GM19372 (cell line): ENCODE data around the gene MAPKAPK3.
A peak's percentile ranks its signal among the peaks of the same experiment; 100 is the strongest.

Source experiments
- ATAC-seq: cut with Tn5 transposase; IDR thresholded peaks from one replicate; pipeline ENCODE4 v1.9.1; 2021; ENCODE audit warnings: mild to moderate bottlenecking, low read depth, moderate library complexity; ENCODE audit not compliant: unreplicated experiment

MAPKAPK3 gene

GRCh38 chr3:50586763-50587070 lies 30.2 kb upstream of the MAPKAPK3 start:
- ATAC-seq: no peak

- no peak for ATAC-seq
Observed at GRCh38 chr3:50587373-50587772, 29.6 kb upstream of the MAPKAPK3 start.

DNA sequence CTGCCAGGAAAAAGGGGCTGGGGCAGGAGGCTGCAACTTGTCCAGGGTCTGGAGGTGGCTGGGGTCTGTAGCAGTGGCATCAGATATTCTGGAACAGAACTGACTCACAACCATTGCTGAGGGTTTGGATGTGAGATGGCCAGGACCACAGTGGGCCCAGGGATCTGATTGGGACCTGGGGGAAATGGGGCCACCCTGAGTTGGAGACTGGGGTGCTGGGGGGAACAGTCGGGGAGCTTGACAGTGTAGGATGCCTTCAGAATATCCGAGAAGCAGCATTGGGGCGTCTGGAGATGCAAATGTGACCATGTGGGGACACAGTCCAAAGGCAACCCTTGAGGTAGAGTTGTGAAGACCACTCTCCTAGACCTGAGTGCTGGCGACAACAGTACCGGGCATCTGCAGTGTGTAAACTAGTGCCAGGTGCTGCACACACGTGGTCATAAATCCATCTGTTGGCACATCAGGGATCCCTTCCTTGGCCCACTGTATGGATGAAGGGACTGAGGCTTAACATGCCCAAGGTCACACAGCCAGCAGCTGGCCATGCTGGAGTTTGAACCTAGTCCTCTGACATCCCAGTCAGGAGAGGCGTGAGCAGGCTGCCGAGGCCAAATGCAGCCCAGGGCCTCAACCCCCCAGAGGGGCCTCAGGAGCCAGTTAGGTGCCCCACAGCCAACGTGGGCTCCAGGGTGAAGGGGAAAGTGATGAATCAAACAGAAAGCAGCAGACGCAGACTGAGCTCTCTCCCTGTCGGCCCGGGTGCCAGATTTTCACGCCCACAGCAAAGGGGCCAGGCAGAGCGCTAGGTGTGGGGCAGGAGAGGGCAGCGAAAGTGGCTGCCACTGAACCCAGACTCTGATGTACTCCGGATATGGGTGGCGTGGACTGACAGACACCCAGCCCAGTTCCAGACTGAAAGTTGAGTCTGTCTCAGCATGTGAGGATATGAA lies 28.9 kb upstream of the MAPKAPK3 start:
- no peak for ATAC-seq

DNA sequence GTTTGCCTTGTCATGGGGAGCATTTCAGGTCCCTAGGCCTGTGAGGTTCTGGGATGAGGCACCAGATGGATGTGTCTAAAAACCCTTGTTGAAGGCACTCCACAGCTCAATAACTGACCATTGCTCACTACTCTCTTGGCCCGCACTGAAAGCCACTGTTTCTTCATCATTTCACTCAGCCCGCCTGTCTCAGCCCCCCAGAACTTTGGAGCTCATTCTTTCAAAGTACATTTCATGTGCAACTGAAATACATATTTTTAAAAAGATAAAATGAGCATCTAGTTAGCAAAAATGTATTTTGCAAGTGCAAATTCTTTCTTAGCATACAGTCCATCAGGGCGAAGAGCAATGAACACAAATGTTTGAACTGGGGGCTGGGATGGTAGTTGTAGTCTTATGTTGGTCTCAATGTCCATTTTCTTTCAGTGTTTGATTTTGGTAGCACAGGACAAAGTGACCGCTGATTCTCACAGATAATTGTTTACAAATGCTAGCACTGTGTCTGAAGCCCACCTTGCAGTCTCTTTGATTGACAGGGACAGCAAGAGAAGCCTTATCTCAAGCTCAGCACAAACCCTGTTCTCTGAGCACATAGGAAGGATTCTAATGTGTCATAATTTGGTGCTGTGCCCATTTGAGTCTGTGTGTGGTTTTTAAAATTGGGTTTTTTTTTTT lies 28.1 kb upstream of the MAPKAPK3 start:
- ATAC-seq: no peak

DNA sequence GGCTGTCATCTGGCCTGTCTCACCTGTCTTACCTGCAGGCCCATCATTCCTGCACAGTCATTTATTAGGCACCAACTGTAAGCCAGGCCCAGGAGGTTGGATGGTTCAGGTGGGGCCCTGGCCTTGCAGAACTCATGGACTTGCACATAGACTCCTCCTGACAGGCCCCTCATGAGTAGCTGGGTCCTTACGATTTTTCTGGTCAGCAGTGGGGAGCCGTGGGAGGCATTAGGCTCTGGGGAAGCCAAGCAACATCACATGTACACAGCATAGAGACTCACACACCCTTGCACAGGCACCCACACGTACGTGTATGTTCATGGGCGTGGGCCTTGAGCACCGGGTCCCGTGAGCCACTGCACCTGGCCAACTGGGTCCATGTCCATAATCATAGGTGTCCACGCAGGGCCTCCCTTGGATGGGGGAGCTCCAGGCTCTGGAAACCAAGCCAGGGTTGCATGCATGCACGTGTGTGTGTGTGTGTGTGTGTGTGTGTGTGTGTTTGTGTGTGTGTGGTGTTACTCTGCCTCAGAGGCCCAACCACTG lies 25.7 kb upstream of the MAPKAPK3 start:
- ATAC-seq: no peak

GRCh38 chr3:50592568-50592967 lies 24.4 kb upstream of the MAPKAPK3 start:
- ATAC-seq: no peak

DNA sequence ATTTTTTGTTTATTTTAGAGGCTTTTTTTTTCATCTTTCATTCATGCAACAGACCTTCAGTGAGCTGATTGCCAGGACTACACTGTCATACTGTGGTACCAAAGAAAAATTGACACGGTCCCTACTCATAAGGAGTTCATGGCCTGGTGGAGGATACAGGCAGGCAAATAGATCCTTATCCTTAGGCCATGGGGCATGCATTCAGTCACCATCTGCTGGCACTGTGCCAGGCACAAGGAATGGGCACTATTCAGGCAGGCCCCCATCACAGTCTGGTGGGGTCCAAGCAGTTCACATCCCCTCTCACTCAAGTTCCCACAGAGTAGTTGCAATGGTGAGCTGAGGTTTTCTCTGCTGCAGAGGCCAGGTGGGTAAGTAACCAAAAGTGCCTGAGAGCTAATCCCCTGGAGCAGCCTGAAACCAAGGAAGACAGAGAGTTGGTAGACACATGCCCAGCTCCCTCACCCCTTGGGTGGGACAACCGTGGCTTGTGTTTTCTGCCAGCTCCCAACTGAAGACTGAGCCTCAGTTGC lies 22.6 kb upstream of the MAPKAPK3 start:
- no peak for ATAC-seq

GRCh38 chr3:50599115-50599715 lies 17.7 kb upstream of the MAPKAPK3 start:
- ATAC-seq: no peak

- no peak for ATAC-seq
Observed at GRCh38 chr3:50599716-50600118, 17.2 kb upstream of the MAPKAPK3 start.

- no peak for ATAC-seq
Observed at GRCh38 chr3:50600141-50600753, 16.7 kb upstream of the MAPKAPK3 start.

DNA sequence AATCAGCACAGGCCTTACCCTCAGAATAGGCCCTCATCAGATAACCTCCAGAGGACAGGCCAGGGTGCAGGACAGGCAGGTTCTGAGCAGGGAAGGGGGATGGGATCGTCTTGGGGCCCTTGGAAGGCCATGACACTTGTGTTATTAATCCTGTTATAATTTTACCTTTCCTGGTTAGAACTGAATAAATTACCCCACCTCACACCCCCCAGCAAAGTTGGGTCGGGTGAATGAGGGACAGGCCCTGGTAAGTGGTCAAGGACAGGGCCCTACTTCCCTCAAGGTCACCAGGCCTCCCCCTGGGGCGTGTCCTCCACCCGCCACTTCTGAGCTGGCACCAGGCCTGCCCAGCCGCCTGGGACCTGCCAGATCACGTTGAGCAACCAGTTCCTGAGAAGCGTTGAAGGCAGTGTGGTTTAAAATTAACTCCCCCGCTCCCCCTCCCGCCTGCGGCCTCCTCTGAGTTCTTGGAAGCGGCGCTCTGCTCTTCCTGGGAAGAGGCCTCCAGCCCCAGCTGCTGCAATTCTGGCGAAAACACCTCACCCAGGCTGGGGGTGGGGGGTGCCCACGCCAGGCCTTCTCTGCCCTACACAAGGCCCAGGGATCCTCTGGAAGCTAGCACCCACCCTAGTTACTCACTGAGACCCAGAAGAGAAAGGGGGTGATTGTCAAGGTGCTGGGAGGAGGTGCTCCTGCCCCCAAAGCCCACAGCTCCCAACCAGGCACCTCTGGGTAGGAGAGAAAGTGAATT lies 15.9 kb upstream of the MAPKAPK3 start:
- ATAC-seq: peak; percentile 60

DNA sequence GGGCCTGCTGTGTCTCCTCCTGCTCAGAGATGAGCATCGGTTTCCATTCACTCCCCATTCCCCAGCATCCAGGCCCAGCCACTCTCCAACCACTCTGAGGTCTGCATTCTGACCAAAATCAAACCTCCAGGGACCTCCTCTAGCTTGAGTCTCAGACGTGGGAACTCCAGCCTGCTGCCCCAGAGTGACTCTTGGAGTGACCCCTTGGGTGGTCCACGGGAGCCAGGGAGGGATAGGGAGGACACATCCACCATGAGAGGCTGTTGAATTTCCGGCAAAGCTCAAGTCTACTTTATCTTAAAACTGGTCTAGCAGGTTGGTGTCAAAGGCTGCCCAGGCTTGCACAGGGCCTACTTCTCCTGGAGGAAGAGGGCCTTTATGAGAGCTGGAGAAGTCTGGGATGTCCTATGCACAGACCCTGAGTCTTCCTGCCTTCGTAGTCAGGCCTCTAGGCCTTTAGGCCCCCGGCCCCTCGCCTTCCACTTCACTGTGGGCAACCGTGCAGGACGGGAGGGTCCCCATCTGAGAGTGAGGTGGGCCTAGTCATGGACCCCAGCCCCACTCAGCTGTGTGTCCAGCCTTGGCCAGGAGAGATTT lies 14.3 kb upstream of the MAPKAPK3 start:
- no peak for ATAC-seq

DNA sequence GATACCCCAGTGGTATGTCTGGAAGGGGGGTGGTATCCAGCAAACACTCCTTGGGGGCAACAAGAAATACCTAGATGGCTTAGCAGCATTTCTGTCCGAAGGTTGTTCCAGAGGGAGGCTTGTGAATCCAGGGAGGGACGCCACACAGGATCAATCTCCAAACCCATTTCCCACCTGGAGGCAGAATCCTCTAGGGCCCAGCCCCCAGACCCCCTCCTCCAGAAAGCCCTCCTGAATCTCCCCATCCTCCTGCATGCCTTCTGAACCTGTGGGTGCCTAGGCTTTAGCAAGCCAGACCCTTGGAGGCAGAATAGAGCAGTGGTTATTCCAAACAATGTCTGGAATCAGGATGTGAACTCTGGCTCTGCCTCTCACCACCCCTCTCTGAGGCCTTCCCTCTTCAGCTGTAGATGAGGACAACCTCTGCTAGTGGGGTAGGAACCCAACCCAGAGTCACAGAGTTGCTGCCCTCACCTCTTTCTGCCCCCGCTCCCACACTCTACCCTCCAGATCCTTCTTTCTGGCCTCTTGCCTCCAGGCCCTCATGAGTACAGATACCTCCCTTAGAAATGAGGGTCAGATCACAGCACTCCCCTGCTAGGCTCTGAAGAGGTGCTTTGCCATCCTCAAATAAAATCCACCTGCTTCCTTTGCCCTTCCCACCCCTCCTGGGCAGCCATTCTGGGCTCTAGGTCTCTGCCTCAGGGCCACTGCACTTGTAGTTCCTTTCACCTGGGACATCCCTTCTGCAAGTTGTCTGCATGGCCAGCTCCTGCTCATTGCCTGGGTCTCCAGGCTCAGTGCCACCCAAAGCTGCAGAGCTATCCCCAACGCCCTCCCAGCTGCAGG lies 13.5 kb upstream of the MAPKAPK3 start:
- no peak for ATAC-seq

GRCh38 chr3:50604110-50604621 lies 12.8 kb upstream of the MAPKAPK3 start:
- no peak for ATAC-seq

GRCh38 chr3:50604628-50605588 lies 12.0 kb upstream of the MAPKAPK3 start:
- no peak for ATAC-seq

GRCh38 chr3:50605901-50606326 lies 11.0 kb upstream of the MAPKAPK3 start:
- ATAC-seq: no peak

GRCh38 chr3:50606596-50606995 lies 10.4 kb upstream of the MAPKAPK3 start:
- ATAC-seq: no peak
